HL-60 (cell line): ENCODE data around the gene SORL1.

Experiments used
- CTCF ChIP-seq: IDR thresholded peaks from one replicate; pipeline ENCODE4 v1.5.1; 2011; ENCODE audit warnings: low read length, control low read depth, inconsistent platforms; ENCODE audit not compliant: insufficient read depth
- SPI1 ChIP-seq: IDR thresholded peaks from 2 replicates; pipeline ENCODE4 v1.6.1; 2012; ENCODE audit warnings: low read depth, mild to moderate bottlenecking, borderline replicate concordance
- TF ChIP-seq, protein P1 (sequence below): IDR thresholded peaks from 2 replicates; pipeline ENCODE4 v1.6.1; 2012; ENCODE audit warnings: low read depth; ENCODE audit not compliant: insufficient replicate concordance

GRCh38 chr11:121580154-121580553, 128.0 kb downstream of the SORL1 start:
- TF ChIP-seq CTCF = no peak
- no peak for TF ChIP-seq SPI1
- TF ChIP-seq, protein P1, sequence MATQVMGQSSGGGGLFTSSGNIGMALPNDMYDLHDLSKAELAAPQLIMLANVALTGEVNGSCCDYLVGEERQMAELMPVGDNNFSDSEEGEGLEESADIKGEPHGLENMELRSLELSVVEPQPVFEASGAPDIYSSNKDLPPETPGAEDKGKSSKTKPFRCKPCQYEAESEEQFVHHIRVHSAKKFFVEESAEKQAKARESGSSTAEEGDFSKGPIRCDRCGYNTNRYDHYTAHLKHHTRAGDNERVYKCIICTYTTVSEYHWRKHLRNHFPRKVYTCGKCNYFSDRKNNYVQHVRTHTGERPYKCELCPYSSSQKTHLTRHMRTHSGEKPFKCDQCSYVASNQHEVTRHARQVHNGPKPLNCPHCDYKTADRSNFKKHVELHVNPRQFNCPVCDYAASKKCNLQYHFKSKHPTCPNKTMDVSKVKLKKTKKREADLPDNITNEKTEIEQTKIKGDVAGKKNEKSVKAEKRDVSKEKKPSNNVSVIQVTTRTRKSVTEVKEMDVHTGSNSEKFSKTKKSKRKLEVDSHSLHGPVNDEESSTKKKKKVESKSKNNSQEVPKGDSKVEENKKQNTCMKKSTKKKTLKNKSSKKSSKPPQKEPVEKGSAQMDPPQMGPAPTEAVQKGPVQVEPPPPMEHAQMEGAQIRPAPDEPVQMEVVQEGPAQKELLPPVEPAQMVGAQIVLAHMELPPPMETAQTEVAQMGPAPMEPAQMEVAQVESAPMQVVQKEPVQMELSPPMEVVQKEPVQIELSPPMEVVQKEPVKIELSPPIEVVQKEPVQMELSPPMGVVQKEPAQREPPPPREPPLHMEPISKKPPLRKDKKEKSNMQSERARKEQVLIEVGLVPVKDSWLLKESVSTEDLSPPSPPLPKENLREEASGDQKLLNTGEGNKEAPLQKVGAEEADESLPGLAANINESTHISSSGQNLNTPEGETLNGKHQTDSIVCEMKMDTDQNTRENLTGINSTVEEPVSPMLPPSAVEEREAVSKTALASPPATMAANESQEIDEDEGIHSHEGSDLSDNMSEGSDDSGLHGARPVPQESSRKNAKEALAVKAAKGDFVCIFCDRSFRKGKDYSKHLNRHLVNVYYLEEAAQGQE = no peak
